Measurements from ENCODE around the gene CD27.
"Not testable (repeated sequence)": the region's sequence is repeated elsewhere in the genome, so short reads cannot be mapped to it uniquely, and the experiment has no call there.

The CD27 gene

GRCh38 chr12:6489449-6489848 lies 44.7 kb downstream of the CD27 start:
- DNase-seq, result no peak

GRCh38 chr12:6490673-6491072 lies 45.9 kb downstream of the CD27 start:
- not testable (repeated sequence) for DNase-seq

- DNase-seq, result peak; percentile 94
Measured at GRCh38 chr12:6492838-6493496, 48.2 kb downstream of the CD27 start, which contains the start of gene MRPL51. Gene MRPL51 (minus strand): TSS chr12:6493262. CDS start chr12:6493136, 126 bp downstream.

- DNase-seq, result peak; percentile 97
Measured at GRCh38 chr12:6493497-6494257, 48.9 kb downstream of the CD27 start, which contains the start of gene NCAPD2. Gene NCAPD2 (plus strand): TSS chr12:6494102. CDS start chr12:6495099, 997 bp downstream.

- DNase-seq, result no peak
Measured at GRCh38 chr12:6494258-6494743, 49.5 kb downstream of the CD27 start.

GRCh38 chr12:6494968-6495367 lies 50.2 kb downstream of the CD27 start:
- no peak for DNase-seq

- peak; percentile 55 for DNase-seq
Measured at GRCh38 chr12:6497291-6497690, 52.5 kb downstream of the CD27 start.

- DNase-seq, result no peak
Measured at GRCh38 chr12:6500466-6500865, 55.7 kb downstream of the CD27 start.
